CD4-positive, alpha-beta T cell (primary cell): ENCODE results near the gene CNTD1. TPM values are rescaled to one million over a fixed set of nuclear protein-coding genes. Genes with fewer than 3 reads are reported as not detected.
"Not testable (repeated sequence)": the region's sequence is repeated elsewhere in the genome, so short reads cannot be mapped to it uniquely, and the experiment has no call there.

Source experiments
- ATAC-seq: fragments of 200-7000 bp; cut with Tn5 transposase; one replicate; pipeline ENCODE4 v1.10.0; 2022; ENCODE audit warnings: mild to moderate bottlenecking; ENCODE audit not compliant: poor library complexity
- CTCF ChIA-PET: fragments of 350-600 bp; sonication (Branson Sonifier 250); formaldehyde crosslinking; loops from one replicate; lab custom pipeline; 2021; ENCODE audit warnings: antibody characterized with exemption, inconsistent platforms; lab: Charles Lee
- POLR2A ChIA-PET: fragments of 350-600 bp; sonication (Branson Sonifier 250); formaldehyde crosslinking; loops from one replicate; lab custom pipeline; 2021; ENCODE audit warnings: antibody characterized with exemption, inconsistent platforms; lab: Charles Lee
- DNase-seq, 14 experiments: peaks; one replicate each; pipeline ENCODE4 v3.0.0-alpha.2; 2013 to 2020; ENCODE audit warnings: mixed read lengths in 2 of 14
- H3K27ac ChIP-seq, 2 donors: one replicate each; pipeline versions ENCODE4 v1.5.1 to v1.7.0; 2013; ENCODE audit warnings: low read length in 2 of 2, low read depth in 1 of 2, mild to moderate bottlenecking in 1 of 2
- H3K27me3 ChIP-seq, 2 experiments: 1 replicate in 1 of 2; 2 replicates in 1 of 2; pipeline versions ENCODE4 v1.6.1 to v1.7.0; 2013; ENCODE audit warnings: low read length in 2 of 2, control low read depth in 1 of 2, mild to moderate bottlenecking in 1 of 2, moderate library complexity in 1 of 2; ENCODE audit not compliant: insufficient read depth in 2 of 2, control insufficient read depth in 1 of 2
- H3K36me3 ChIP-seq: one replicate; pipeline ENCODE4 v1.6.1; 2013; ENCODE audit warnings: low read length, control low read depth; ENCODE audit not compliant: insufficient read depth
- H3K4me1 ChIP-seq: one replicate; pipeline ENCODE4 v1.6.1; 2013; ENCODE audit warnings: low read length, control low read depth; ENCODE audit not compliant: insufficient read depth
- H3K4me3 ChIP-seq: one replicate; pipeline ENCODE4 v1.5.1; 2013; ENCODE audit warnings: mild to moderate bottlenecking, low read length, moderate library complexity
- H3K9me3 ChIP-seq, 2 experiments: 1 replicate in 1 of 2; 2 replicates in 1 of 2; pipeline versions ENCODE4 v1.6.1 to v1.7.0; 2013; ENCODE audit warnings: low read length in 2 of 2, mild to moderate bottlenecking in 2 of 2, control low read depth in 1 of 2, moderate library complexity in 1 of 2; ENCODE audit not compliant: control insufficient read depth in 1 of 2, insufficient read depth in 1 of 2
- H3K27ac Mint-ChIP-seq: one replicate; pipeline ENCODE4 v1.8.0; 2020; ENCODE audit warnings: mixed read lengths
- H3K27me3 Mint-ChIP-seq: one replicate; pipeline ENCODE4 v1.8.0; 2021; ENCODE audit warnings: mixed read lengths
- H3K36me3 Mint-ChIP-seq: one replicate; pipeline ENCODE4 v1.8.0; 2021; ENCODE audit warnings: low read depth, mixed read lengths
- H3K4me1 Mint-ChIP-seq: one replicate; pipeline ENCODE4 v1.8.0; 2021; ENCODE audit warnings: low read depth, mixed read lengths
- H3K4me3 Mint-ChIP-seq: one replicate; pipeline ENCODE4 v1.8.0; 2020; ENCODE audit warnings: mild to moderate bottlenecking, mixed read lengths
- H3K9me3 Mint-ChIP-seq: one replicate; pipeline ENCODE4 v1.8.0; 2020; ENCODE audit warnings: mixed read lengths
- CTCF ChIP-seq: fragments of 200-600 bp; IDR thresholded peaks from one replicate; pipeline ENCODE4 v1.8.0; 2022; ENCODE audit warnings: antibody characterized with exemption, mild to moderate bottlenecking
- intact Hi-C, 2 experiments: fragments of 100-400 bp; cut with DNase I in 1 of 2; cut with micrococcal nuclease in 1 of 2; formaldehyde crosslinking; loops; one replicate each; pipeline versions ENCODE4 v1.15.1 to v1.9.0; 2023 to 2025; cut with DNase I, micrococcal nuclease
- microRNA-seq: library from miRNA; unstranded; fragments of <30 nt; microRNA quantifications from one replicate; pipeline ENCODE4 v1.2.0, GENCODE V29; 2021; ENCODE audit warnings: borderline microRNAs expressed, borderline replicate concordance
- total RNA-seq, 174 experiments: library from RNA in 2 of 174; stranded (reverse) in 2 of 174; gene quantifications; one replicate each; pipeline ENCODE4 v1.2.3 and lab custom pipeline; 2021 to 2026

CNTD1 gene
- total RNA-seq, 2 experiments from 2014 or later, result not detected

GRCh38 chr17:42855048-42855596 is 56.5 kb downstream of the CNTD1 start:
- H3K36me3 Mint-ChIP-seq, result no peaks in the 10 kb centered on the region
- no peaks in the 10 kb centered on the region for H3K9me3 Mint-ChIP-seq
- Histone ChIP-seq H3K27me3 (peaks cover 0 to 2% of the 10 kb centered on the region in 2 experiments), H3K27ac (no peak overlapping the region), H3K36me3 (no peaks in the 10 kb centered on the region), H3K4me1 (no peaks in the 10 kb centered on the region), H3K4me3 (no peak overlapping the region), H3K9me3 (no peaks in the 10 kb centered on the region)
- H3K4me3 Mint-ChIP-seq, result no peak overlapping the region
- intact Hi-C loops, result no loop called here
- DNase-seq (no peak), ATAC-seq (no peak)
- POLR2A ChIA-PET, result no interaction called here
- H3K27ac Mint-ChIP-seq, result no peak overlapping the region
- no peaks in the 10 kb centered on the region for H3K27me3 Mint-ChIP-seq
- CTCF ChIA-PET, result no interaction called here
- H3K4me1 Mint-ChIP-seq, result no peaks in the 10 kb centered on the region
- TF ChIP-seq CTCF, result no peak

GRCh38 chr17:42856093-42856492 is 57.4 kb downstream of the CNTD1 start:
- H3K9me3 ChIP-seq, H3K4me3 ChIP-seq, H3K9me3 Mint-ChIP-seq, H3K27ac ChIP-seq, H3K36me3 ChIP-seq, H3K27me3 ChIP-seq, H3K4me1 ChIP-seq, H3K36me3 Mint-ChIP-seq, H3K4me3 Mint-ChIP-seq, H3K4me1 Mint-ChIP-seq, POLR2A ChIA-PET, intact Hi-C loops, ATAC-seq, H3K27me3 Mint-ChIP-seq, CTCF ChIA-PET, H3K27ac Mint-ChIP-seq, DNase-seq: not testable (repeated sequence)

- intact Hi-C loops, H3K9me3 Mint-ChIP-seq, H3K36me3 ChIP-seq, ATAC-seq, H3K27ac Mint-ChIP-seq, CTCF ChIA-PET, DNase-seq, H3K4me1 Mint-ChIP-seq, H3K4me3 Mint-ChIP-seq, H3K9me3 ChIP-seq, H3K27me3 ChIP-seq, H3K36me3 Mint-ChIP-seq, H3K27ac ChIP-seq, H3K4me3 ChIP-seq, H3K27me3 Mint-ChIP-seq, POLR2A ChIA-PET, H3K4me1 ChIP-seq: not testable (repeated sequence)
These were observed 57.9 kb downstream of the CNTD1 start for GRCh38 chr17:42856516-42856915.

- Histone ChIP-seq H3K4me3 (no peak overlapping the region), H3K36me3 (no peaks in the 10 kb centered on the region), H3K27me3 (peaks cover 0 to 2% of the 10 kb centered on the region in 2 experiments), H3K9me3 (no peaks in the 10 kb centered on the region), H3K4me1 (no peaks in the 10 kb centered on the region), H3K27ac (no peak overlapping the region)
- H3K27ac Mint-ChIP-seq, result no peak overlapping the region
- no peaks in the 10 kb centered on the region for H3K27me3 Mint-ChIP-seq
- no peaks in the 10 kb centered on the region for H3K4me1 Mint-ChIP-seq
- DNase-seq, result no peak
- H3K9me3 Mint-ChIP-seq, result no peaks in the 10 kb centered on the region
- ChIA-PET CTCF (no interaction called here), POLR2A (no interaction called here)
- no peaks in the 10 kb centered on the region for H3K36me3 Mint-ChIP-seq
- no peak overlapping the region for H3K4me3 Mint-ChIP-seq
- intact Hi-C loops, result no loop called here
- no peak for TF ChIP-seq CTCF
- no peak for ATAC-seq
These were observed 58.7 kb downstream of the CNTD1 start for GRCh38 chr17:42857389-42857788.

Small RNA genes within 50 kb of the gene (microRNA-seq; reads per million reads assigned to microRNA genes)
- gene MIR6781, result not detected

Other genes starting within 250 kb of the CNTD1 start
- under 1 TPM; 0.80 to 0.81 TPM for gene HSD17B1, start 245.9 kb upstream of the CNTD1 start, total RNA-seq
- gene COASY, start 236.7 kb upstream of the CNTD1 start, total RNA-seq, result 10 to 100 TPM; 37.8 to 40.7 TPM
- gene MLX, start 231.8 kb upstream of the CNTD1 start, total RNA-seq, result 10 to 100 TPM; 29.2 to 32.1 TPM
- 1 to 10 TPM; 2.6 to 3.4 TPM for gene PSMC3IP, start 221.1 kb upstream of the CNTD1 start, total RNA-seq
- 10 to 100 TPM; 46.7 to 48.7 TPM for gene RETREG3, start 189.5 kb upstream of the CNTD1 start, total RNA-seq
- gene TUBG1, start 189.2 kb upstream of the CNTD1 start, total RNA-seq, result 1 to 10 TPM; 7.3 to 8.5 TPM
- 1 to 10 TPM; 9.0 to 9.7 TPM for gene TUBG2, start 139.6 kb upstream of the CNTD1 start, total RNA-seq
- gene PLEKHH3, start 121.9 kb upstream of the CNTD1 start, total RNA-seq, result 1 to 10 TPM in 1 of 2 experiments, under 1 TPM in 1; 0.60 to 1.1 TPM
- 1 to 10 TPM; 1.5 to 2.4 TPM for gene CCR10, start 117.0 kb upstream of the CNTD1 start, total RNA-seq
- gene CNTNAP1, start 116.3 kb upstream of the CNTD1 start, total RNA-seq, result 1 to 10 TPM; 4.4 to 4.5 TPM
- 10 to 100 TPM; 73.3 to 76.1 TPM for gene EZH1, start 53.8 kb upstream of the CNTD1 start, total RNA-seq
- gene RAMP2, start 37.6 kb upstream of the CNTD1 start, total RNA-seq, result not detected
- gene VPS25, start 25.4 kb upstream of the CNTD1 start, total RNA-seq, result 10 to 100 TPM; 40.6 to 45.7 TPM
- gene WNK4, start 18.3 kb upstream of the CNTD1 start, total RNA-seq, result under 1 TPM; 0.42 to 0.74 TPM
- 1 to 10 TPM; 4.0 to 4.5 TPM for gene COA3, start 157 bp upstream of the CNTD1 start, total RNA-seq
- 100 to 1,000 TPM; 130 to 138 TPM for gene BECN1, start 25.4 kb downstream of the CNTD1 start, total RNA-seq
- gene PSME3, start 34.5 kb downstream of the CNTD1 start, total RNA-seq, result 10 to 100 TPM; 62.1 to 62.5 TPM
- gene AOC2, start 45.7 kb downstream of the CNTD1 start, total RNA-seq, result 1 to 10 TPM; 2.5 to 2.9 TPM
- gene AOC3, start 52.3 kb downstream of the CNTD1 start, total RNA-seq, result 1 to 10 TPM in 1 of 2 experiments, under 1 TPM in 1; 0.78 to 1.0 TPM
- not detected for gene G6PC1, start 101.9 kb downstream of the CNTD1 start, total RNA-seq
- gene AARSD1, start 165.6 kb downstream of the CNTD1 start, total RNA-seq, result 10 to 100 TPM; 60.4 to 70.8 TPM
- gene PTGES3L, start 181.2 kb downstream of the CNTD1 start, total RNA-seq, result under 1 TPM in 1 of 2 experiments, not detected in 1; 0.20 TPM
- gene RUNDC1, start 181.7 kb downstream of the CNTD1 start, total RNA-seq, result 10 to 100 TPM; 11.6 to 11.7 TPM
- 1,000 to 10,000 TPM; 1,923 to 1,951 TPM for gene RPL27, start 199.6 kb downstream of the CNTD1 start, total RNA-seq
- 10 to 100 TPM; 23.0 to 24.7 TPM for gene IFI35, start 207.9 kb downstream of the CNTD1 start, total RNA-seq
- gene VAT1, start 223.5 kb downstream of the CNTD1 start, total RNA-seq, result 10 to 100 TPM; 27.5 to 27.6 TPM
- under 1 TPM; 0.27 to 0.28 TPM for gene RND2, start 226.4 kb downstream of the CNTD1 start, total RNA-seq